SK-N-SH (cell line): Measurements from ENCODE around the gene SERPINA6. TPM values are rescaled to one million over a fixed set of nuclear protein-coding genes. Genes with fewer than 3 reads are reported as not detected.
A peak's percentile ranks its signal among the peaks of the same experiment; 100 is the strongest.
"Not testable (repeated sequence)": the region's sequence is repeated elsewhere in the genome, so short reads cannot be mapped to it uniquely, and the experiment has no call there.

Source experiments
- CTCF ChIA-PET: fragments of 300-600, 350-600 bp; formaldehyde crosslinking; extraction: SDS; loops from one replicate; lab custom pipeline; 2021; lab: Yijun Ruan, JAX
- POLR2A ChIA-PET: fragments of 350-600 bp; sonication (Branson Sonifier 250); formaldehyde crosslinking; extraction: SDS; loops from one replicate; lab custom pipeline; 2020; ENCODE audit warnings: antibody characterized with exemption, inconsistent platforms; lab: Yijun Ruan, JAX
- DNase-seq: peaks from one replicate; pipeline ENCODE4 v3.0.0; 2012
- H2AFZ ChIP-seq: fragments of 200-600 bp; sonication (generic); 2 replicates; pipeline ENCODE4 v1.8.1; 2016; ENCODE audit warnings: antibody characterized with exemption, mild to moderate bottlenecking, low read depth
- H3F3A ChIP-seq: fragments of 200-600 bp; sonication (generic); replicated peaks from 2 replicates; pipeline ENCODE3; 2016; ENCODE audit warnings: antibody characterized with exemption, mild to moderate bottlenecking; ENCODE audit not compliant: insufficient read depth
- H3K27ac ChIP-seq, 2 experiments: fragments of 200-500 bp in 1 of 2; fragments of 200-600 bp in 1 of 2; sonication (Bioruptor generic) in 1 of 2; sonication (generic), shearing (Covaris generic) in 1 of 2; 2 replicates each; pipeline versions ENCODE4 v1.5.1 to v1.6.1; 2014 to 2016; ENCODE audit warnings: low read depth in 2 of 2, inconsistent platforms in 1 of 2, low read length in 1 of 2, mild to moderate bottlenecking in 1 of 2, mixed read lengths in 1 of 2
- H3K27me3 ChIP-seq: fragments of 200-600 bp; sonication (generic), shearing (Covaris generic); 2 replicates; pipeline ENCODE4 v1.6.1; 2016; ENCODE audit warnings: mixed run types; ENCODE audit not compliant: insufficient read depth
- H3K36me3 ChIP-seq, 2 experiments: fragments of 200-500 bp in 1 of 2; fragments of 200-600 bp in 1 of 2; sonication (Bioruptor generic) in 1 of 2; sonication (generic) in 1 of 2; replicated peaks in 1 of 2; 2 replicates each; pipeline versions ENCODE3 to v1.5.1; 2014 to 2016; ENCODE audit warnings: low read length in 1 of 2, mild to moderate bottlenecking in 1 of 2; ENCODE audit not compliant: insufficient read depth in 2 of 2, control insufficient read depth in 1 of 2
- H3K4me1 ChIP-seq, 2 experiments: fragments of 200-500 bp in 1 of 2; fragments of 200-600 bp in 1 of 2; sonication (Bioruptor generic) in 1 of 2; sonication (generic), shearing (Covaris generic) in 1 of 2; 2 replicates each; pipeline versions ENCODE4 v1.5.1 to v1.6.1; 2014 to 2016; ENCODE audit warnings: low read depth in 1 of 2, low read length in 1 of 2, mixed run types in 1 of 2; ENCODE audit not compliant: insufficient read depth in 2 of 2, control insufficient read depth in 1 of 2
- H3K4me2 ChIP-seq: fragments of 200-600 bp; sonication (generic), shearing (Covaris generic); 2 replicates; pipeline ENCODE4 v1.6.1; 2017; ENCODE audit warnings: mixed run types
- H3K4me3 ChIP-seq, 2 experiments: fragments of 200-500 bp in 1 of 2; fragments of 200-600 bp in 1 of 2; sonication (Bioruptor generic) in 1 of 2; sonication (generic), shearing (Covaris generic) in 1 of 2; 2 replicates each; pipeline versions ENCODE4 v1.5.1 to v1.8.1; 2014 to 2016; ENCODE audit warnings: low read depth in 2 of 2, inconsistent platforms in 1 of 2, low read length in 1 of 2, mild to moderate bottlenecking in 1 of 2, mixed read lengths in 1 of 2, moderate library complexity in 1 of 2
- H3K79me2 ChIP-seq: fragments of 200-600 bp; sonication (generic); 2 replicates; pipeline ENCODE4 v1.8.1; 2017; ENCODE audit warnings: mild to moderate bottlenecking; ENCODE audit not compliant: insufficient read depth
- H3K9ac ChIP-seq: fragments of 200-600 bp; sonication (generic); 2 replicates; pipeline ENCODE4 v1.6.1; 2017; ENCODE audit warnings: mixed run types
- H3K9me2 ChIP-seq: fragments of 200-600 bp; sonication (generic); 2 replicates; pipeline ENCODE4 v1.6.1; 2017; ENCODE audit warnings: mixed run types
- H3K9me3 ChIP-seq: fragments of 200-600 bp; sonication (generic); 2 replicates; pipeline ENCODE4 v1.6.1; 2017; ENCODE audit warnings: mixed run types, mild to moderate bottlenecking, moderate library complexity
- H4K20me1 ChIP-seq: fragments of 200-600 bp; sonication (generic); 2 replicates; pipeline ENCODE4 v1.6.1; 2017; ENCODE audit warnings: mild to moderate bottlenecking, mixed run types; ENCODE audit not compliant: insufficient read depth
- EZH2phosphoT487 ChIP-seq: fragments of 200-600 bp; sonication (generic); IDR thresholded peaks from 2 replicates; pipeline ENCODE4 v1.6.1; 2017; ENCODE audit warnings: low read depth, mixed run types, mild to moderate bottlenecking, antibody characterized with exemption, moderate library complexity, borderline replicate concordance
- FOSL2 ChIP-seq: IDR thresholded peaks from 2 replicates; pipeline ENCODE4 v1.4.0; 2012; ENCODE audit warnings: low read depth, mild to moderate bottlenecking, moderate library complexity, borderline replicate concordance
- GATA2 ChIP-seq: sonication (generic); formaldehyde crosslinking; IDR thresholded peaks from 2 replicates; pipeline ENCODE4 v1.5.0; 2020; ENCODE audit warnings: mild to moderate bottlenecking, missing genetic modification reagents
- RCOR1 ChIP-seq: fragments of 150-350 bp; IDR thresholded peaks from 2 replicates; pipeline ENCODE4 v1.6.1; 2017; ENCODE audit warnings: antibody characterized with exemption, low read length
- TAF1 ChIP-seq: IDR thresholded peaks from 2 replicates; pipeline ENCODE4 v1.6.1; 2012; ENCODE audit warnings: low read depth, mild to moderate bottlenecking, low read length, moderate library complexity, borderline replicate concordance
- WGBS: methylation state at CpG from one replicate; pipeline ENCODE4 v1.1.6; 2017; ENCODE audit warnings: low lambda C conversion rate; 5-methylcytosine and 5-hydroxymethylcytosine counted together
- polyA plus RNA-seq, 3 experiments: library from polyadenylated mRNA; depleted of rRNA; stranded (reverse); fragments of >200 nt; gene quantifications; 2 replicates each; pipeline ENCODE4 v1.2.3, GENCODE V29; 2012
- TF ChIP-seq, protein P1 (sequence below): IDR thresholded peaks from 2 replicates; pipeline ENCODE4 v1.4.0; 2012; ENCODE audit warnings: low read depth
- TF ChIP-seq, protein P2 (sequence below): fragments of 200-600 bp; sonication (generic); IDR thresholded peaks from 2 replicates; pipeline ENCODE4 v1.6.1; 2017; ENCODE audit warnings: antibody characterized with exemption, mild to moderate bottlenecking, moderate library complexity
- TF ChIP-seq, protein P3 (sequence below): IDR thresholded peaks from 2 replicates; pipeline ENCODE4 v1.4.0; 2012; ENCODE audit warnings: low read depth, borderline replicate concordance

The SERPINA6 gene
- polyA plus RNA-seq, 1 of the 3 experiments (the other 2 are of a cell fraction), result 0.46 TPM

DNA sequence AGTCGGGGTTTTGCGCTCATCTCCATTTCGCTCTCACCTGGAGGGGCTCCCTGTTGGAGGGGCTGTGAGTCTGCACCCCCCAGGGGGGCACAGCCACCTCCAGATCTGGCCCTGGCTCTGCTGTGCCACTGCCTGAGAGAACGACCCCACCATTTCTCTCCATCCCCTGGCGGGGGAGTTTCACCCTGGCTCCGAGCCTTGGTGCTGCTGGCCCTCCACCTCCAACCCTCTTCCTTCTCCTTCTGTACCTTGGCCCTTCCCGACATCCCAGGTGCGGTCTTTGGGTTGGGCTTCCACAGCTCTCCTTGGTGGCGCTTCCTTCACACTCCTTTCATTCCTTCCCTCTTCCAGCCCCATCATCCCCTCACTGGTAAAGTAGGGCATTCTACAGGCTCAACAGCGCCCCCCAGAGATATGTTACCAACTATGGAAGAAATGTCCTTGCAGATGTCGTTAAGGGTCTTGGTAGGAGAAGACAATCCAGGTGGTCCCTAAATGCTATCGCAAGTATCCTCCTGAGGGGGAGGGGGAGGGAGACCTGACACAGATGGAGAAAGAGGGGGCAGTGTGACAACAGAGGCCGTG, 49.0 kb upstream of the SERPINA6 start:
- no peak overlapping the region for H3K27ac ChIP-seq
- H3K4me2 ChIP-seq, result no peak overlapping the region
- H2AFZ ChIP-seq, result no peak overlapping the region
- no peaks in the 10 kb centered on the region for H3K36me3 ChIP-seq
- no peak for DNase-seq
- H4K20me1 ChIP-seq, result no peaks in the 10 kb centered on the region
- no peaks in the 10 kb centered on the region for H3K9me3 ChIP-seq
- no peak for TF ChIP-seq EZH2phosphoT487
- TF ChIP-seq, protein P1, sequence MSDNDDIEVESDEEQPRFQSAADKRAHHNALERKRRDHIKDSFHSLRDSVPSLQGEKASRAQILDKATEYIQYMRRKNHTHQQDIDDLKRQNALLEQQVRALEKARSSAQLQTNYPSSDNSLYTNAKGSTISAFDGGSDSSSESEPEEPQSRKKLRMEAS, result no peak
- TF ChIP-seq, protein P2, sequence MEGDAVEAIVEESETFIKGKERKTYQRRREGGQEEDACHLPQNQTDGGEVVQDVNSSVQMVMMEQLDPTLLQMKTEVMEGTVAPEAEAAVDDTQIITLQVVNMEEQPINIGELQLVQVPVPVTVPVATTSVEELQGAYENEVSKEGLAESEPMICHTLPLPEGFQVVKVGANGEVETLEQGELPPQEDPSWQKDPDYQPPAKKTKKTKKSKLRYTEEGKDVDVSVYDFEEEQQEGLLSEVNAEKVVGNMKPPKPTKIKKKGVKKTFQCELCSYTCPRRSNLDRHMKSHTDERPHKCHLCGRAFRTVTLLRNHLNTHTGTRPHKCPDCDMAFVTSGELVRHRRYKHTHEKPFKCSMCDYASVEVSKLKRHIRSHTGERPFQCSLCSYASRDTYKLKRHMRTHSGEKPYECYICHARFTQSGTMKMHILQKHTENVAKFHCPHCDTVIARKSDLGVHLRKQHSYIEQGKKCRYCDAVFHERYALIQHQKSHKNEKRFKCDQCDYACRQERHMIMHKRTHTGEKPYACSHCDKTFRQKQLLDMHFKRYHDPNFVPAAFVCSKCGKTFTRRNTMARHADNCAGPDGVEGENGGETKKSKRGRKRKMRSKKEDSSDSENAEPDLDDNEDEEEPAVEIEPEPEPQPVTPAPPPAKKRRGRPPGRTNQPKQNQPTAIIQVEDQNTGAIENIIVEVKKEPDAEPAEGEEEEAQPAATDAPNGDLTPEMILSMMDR, result peak; percentile 39
- TF ChIP-seq, all 33 proteins: peak for 1
- Histone ChIP-seq H3K79me2 (no peaks in the 10 kb centered on the region), H3K9ac (no peak overlapping the region), H3K9me2 (no peaks in the 10 kb centered on the region), H3F3A (peaks cover 12% of the 10 kb centered on the region), H3K4me1 (peaks cover 0 to 5% of the 10 kb centered on the region in 2 experiments; a peak in 1 of 4 replicates), H3K4me3 (no peak overlapping the region), H3K27me3 (no peaks in the 10 kb centered on the region)
- ChIA-PET CTCF (interaction anchor here (1.6 kb wide), 1 partner anchor 13 kb away, joined by 4 read pairs; no protein-coding TSS in a partner anchor), POLR2A (interaction anchor here (0.6 kb wide), 1 partner anchor 27 kb away, joined by 3 read pairs; no protein-coding TSS in a partner anchor)
- 76% methylated on average over 10 of the region's 13 CpGs for WGBS

DNA sequence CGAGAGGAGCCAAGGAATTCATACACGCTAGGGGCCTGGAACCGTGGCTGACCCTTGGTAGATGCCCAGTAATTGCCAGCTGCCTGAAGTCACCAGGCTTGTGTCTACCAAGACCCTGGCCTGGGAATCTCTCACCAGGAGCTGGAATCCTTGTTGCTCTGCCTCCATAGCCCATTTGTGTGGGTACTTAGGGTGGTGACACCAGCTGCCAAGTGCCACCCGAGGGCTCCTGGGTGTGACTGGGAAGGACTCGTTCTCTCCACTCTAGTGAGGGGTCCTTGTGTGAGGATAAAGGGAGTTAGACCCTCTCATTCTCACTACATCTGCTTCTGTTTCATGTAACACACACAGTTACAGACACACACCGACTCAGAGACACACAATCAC, 47.4 kb upstream of the SERPINA6 start:
- H3K27ac ChIP-seq, result no peak overlapping the region
- no peak for DNase-seq
- H3K4me3 ChIP-seq, result no peak overlapping the region
- H3K36me3 ChIP-seq, result no peaks in the 10 kb centered on the region
- peaks cover 12% of the 10 kb centered on the region for H3F3A ChIP-seq
- ChIA-PET CTCF (no interaction called here), POLR2A (no interaction called here)
- WGBS, result 74% methylated on average over 3 of the region's 6 CpGs
- TF ChIP-seq GATA2 (no peak), RCOR1 (no peak), TAF1 (no peak), FOSL2 (no peak), EZH2phosphoT487 (no peak)
- TF ChIP-seq, protein P3, sequence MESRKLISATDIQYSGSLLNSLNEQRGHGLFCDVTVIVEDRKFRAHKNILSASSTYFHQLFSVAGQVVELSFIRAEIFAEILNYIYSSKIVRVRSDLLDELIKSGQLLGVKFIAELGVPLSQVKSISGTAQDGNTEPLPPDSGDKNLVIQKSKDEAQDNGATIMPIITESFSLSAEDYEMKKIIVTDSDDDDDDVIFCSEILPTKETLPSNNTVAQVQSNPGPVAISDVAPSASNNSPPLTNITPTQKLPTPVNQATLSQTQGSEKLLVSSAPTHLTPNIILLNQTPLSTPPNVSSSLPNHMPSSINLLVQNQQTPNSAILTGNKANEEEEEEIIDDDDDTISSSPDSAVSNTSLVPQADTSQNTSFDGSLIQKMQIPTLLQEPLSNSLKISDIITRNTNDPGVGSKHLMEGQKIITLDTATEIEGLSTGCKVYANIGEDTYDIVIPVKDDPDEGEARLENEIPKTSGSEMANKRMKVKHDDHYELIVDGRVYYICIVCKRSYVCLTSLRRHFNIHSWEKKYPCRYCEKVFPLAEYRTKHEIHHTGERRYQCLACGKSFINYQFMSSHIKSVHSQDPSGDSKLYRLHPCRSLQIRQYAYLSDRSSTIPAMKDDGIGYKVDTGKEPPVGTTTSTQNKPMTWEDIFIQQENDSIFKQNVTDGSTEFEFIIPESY, result no peak
- no peaks in the 10 kb centered on the region for H3K9me3 ChIP-seq
- no peak overlapping the region for H3K9ac ChIP-seq
- no peak overlapping the region for H2AFZ ChIP-seq
- no peak overlapping the region for H3K4me2 ChIP-seq
- H4K20me1 ChIP-seq, result no peaks in the 10 kb centered on the region
- H3K79me2 ChIP-seq, result no peaks in the 10 kb centered on the region
- peaks cover 0 to 5% of the 10 kb centered on the region in 2 experiments; a peak in 1 of 4 replicates for H3K4me1 ChIP-seq
- H3K27me3 ChIP-seq, result no peaks in the 10 kb centered on the region
- no peaks in the 10 kb centered on the region for H3K9me2 ChIP-seq

DNA sequence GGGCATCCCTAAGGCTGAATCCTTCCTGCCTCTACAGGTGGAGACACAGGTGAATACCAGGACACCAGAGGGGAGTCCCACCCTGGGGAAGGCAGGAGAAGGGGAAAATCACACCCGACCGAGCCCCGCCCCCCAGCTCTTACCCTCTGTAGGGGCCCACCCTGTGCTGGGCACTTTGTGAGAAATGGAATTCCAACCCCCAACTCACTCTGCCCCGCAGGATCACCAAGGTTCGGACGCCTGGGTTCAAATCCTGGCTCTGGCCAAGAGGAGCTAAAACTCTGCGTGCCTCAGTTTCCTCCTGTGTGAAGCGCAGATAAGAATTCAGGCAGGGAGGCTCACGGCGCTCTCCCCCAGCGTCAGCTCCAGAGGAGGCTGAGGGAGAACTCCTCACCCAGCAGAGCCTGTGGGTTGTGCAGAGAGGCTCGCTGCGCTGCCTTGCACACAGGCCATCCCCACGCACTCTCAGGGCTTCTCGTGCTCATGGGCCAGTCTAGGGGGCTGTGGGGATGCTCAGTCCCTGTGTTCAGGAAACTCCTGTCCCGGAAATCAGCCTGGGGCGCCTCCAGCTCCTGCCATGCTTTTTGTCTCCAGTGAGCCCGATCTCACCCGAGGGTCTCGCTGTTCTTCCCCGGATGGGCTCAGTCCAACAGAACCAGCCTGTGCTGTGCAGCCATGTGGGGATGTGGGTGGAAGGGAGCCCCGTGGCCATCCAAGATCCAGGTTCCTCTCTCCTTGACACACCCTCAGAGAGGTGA, 46.8 kb upstream of the SERPINA6 start:
- DNase-seq, H3K9me3 ChIP-seq, H3K9ac ChIP-seq, H3K36me3 ChIP-seq, CTCF ChIA-PET, H3K4me3 ChIP-seq, H3K4me2 ChIP-seq, H3K27ac ChIP-seq, H3K9me2 ChIP-seq, H3K4me1 ChIP-seq, H2AFZ ChIP-seq, H3K27me3 ChIP-seq, H4K20me1 ChIP-seq, POLR2A ChIA-PET, H3K79me2 ChIP-seq: not testable (repeated sequence)
- H3F3A ChIP-seq, result peaks cover 12% of the 10 kb centered on the region
- WGBS, result 80% methylated on average over 11 of the region's 22 CpGs
